HFF-Myc (cell line): ENCODE results near the gene CELF2.
"Not testable (repeated sequence)": the region's sequence is repeated elsewhere in the genome, so short reads cannot be mapped to it uniquely, and the experiment has no call there.

Source experiments
- DNase-seq: peaks from one replicate; pipeline ENCODE4 v3.0.0-alpha.2; 2011; ENCODE audit warnings: low read depth; ENCODE audit errors: extremely low read depth
- H3K4me3 ChIP-seq: replicated peaks from 2 replicates; pipeline ENCODE4 v1.5.1; 2011; ENCODE audit warnings: low read depth, mild to moderate bottlenecking, control low read depth, low read length
- TF ChIP-seq, protein P1 (sequence below): IDR thresholded peaks from 2 replicates; pipeline ENCODE4 v1.5.1; 2012; ENCODE audit warnings: mild to moderate bottlenecking, low read depth, low read length, control low read depth; ENCODE audit errors: missing control alignments

The CELF2 gene

DNA sequence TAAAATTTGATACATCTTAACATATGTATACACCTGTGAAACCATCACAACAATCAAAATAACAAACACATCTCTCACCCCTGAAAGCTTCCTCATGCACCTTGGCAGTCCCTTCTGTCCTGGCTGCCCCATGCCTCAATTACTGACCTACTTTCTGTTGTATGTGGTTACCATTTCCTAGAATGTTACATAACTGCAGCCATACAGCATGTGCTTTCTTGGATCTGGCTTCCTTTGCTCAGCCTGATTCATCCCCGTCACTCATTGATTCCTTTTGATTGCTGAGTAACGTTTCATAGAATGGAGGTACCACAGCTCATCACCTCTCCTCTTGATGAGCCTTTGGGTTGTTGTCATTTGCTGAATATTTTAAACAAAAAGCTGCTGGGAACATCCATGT lies 165.3 kb downstream of the CELF2 start:
- H3K4me3 ChIP-seq: no peak overlapping the region
- TF ChIP-seq, protein P1, sequence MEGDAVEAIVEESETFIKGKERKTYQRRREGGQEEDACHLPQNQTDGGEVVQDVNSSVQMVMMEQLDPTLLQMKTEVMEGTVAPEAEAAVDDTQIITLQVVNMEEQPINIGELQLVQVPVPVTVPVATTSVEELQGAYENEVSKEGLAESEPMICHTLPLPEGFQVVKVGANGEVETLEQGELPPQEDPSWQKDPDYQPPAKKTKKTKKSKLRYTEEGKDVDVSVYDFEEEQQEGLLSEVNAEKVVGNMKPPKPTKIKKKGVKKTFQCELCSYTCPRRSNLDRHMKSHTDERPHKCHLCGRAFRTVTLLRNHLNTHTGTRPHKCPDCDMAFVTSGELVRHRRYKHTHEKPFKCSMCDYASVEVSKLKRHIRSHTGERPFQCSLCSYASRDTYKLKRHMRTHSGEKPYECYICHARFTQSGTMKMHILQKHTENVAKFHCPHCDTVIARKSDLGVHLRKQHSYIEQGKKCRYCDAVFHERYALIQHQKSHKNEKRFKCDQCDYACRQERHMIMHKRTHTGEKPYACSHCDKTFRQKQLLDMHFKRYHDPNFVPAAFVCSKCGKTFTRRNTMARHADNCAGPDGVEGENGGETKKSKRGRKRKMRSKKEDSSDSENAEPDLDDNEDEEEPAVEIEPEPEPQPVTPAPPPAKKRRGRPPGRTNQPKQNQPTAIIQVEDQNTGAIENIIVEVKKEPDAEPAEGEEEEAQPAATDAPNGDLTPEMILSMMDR: no peak
- DNase-seq: no peak

DNA sequence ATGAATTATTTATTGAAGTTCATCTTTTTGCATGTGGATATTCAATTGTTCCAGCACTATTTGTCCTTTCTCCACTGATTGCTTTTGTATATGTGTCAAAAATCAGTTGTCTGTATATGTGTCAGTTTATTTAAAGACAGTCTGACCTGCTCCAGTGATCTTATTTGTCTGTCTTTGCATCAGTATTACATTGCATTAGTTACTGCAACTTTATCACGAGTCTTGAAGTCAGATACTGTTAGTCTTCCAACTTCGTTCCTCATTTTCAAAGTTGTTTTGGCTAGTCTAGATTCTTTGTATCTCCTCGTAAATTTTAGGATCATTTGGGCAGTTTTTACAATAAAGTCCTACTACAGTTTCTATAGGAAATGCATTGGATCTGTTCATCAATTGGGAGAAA lies 166.4 kb downstream of the CELF2 start:
- no peak overlapping the region for H3K4me3 ChIP-seq
- DNase-seq: no peak
- TF ChIP-seq, protein P1: no peak

DNA sequence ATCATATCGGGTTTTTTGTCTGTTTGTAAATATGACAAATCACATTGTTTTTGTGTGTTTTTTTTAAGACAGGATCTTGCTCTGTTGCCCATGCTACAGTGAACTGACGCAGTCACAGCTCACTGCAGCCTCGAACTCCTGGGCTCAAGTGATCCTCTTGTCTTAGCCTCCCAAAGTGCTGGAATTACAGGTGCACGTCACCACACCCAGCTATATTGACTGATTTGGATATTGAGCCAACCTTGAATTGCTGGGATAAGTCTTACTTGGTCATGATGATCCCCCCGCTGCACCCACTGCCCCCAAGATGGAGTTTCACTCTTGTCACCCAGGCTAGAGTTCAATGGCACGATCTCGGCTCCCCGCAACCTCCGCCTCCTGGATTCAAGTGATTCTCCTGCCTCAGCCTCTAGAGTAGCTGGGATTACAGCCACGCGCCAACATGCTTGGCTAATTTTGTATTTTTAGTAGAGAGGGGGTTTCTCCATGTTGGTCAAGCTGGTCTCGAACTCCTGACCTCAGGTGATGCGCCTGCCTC lies 167.5 kb downstream of the CELF2 start:
- H3K4me3 ChIP-seq, DNase-seq: not testable (repeated sequence)

DNA sequence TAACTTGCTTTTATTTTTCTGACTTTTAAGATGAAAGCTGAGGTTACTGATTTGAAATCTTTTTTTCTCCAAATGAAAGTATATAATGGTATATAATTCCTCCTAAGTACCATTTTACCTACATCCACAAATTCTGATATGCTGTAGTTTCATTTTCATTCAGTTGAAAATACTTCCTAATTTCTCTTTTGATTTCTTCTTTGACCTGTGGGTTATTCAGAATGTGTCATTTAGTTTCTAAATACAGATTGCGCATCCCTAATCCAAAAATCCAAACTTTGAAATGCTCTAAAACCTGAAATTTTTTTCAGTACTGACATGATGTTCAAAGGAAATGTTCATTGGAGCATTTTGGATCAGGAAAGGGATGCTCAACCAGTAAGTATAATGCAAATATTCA lies 168.7 kb downstream of the CELF2 start:
- H3K4me3 ChIP-seq: no peak overlapping the region
- no peak for DNase-seq
- TF ChIP-seq, protein P1: no peak

DNA sequence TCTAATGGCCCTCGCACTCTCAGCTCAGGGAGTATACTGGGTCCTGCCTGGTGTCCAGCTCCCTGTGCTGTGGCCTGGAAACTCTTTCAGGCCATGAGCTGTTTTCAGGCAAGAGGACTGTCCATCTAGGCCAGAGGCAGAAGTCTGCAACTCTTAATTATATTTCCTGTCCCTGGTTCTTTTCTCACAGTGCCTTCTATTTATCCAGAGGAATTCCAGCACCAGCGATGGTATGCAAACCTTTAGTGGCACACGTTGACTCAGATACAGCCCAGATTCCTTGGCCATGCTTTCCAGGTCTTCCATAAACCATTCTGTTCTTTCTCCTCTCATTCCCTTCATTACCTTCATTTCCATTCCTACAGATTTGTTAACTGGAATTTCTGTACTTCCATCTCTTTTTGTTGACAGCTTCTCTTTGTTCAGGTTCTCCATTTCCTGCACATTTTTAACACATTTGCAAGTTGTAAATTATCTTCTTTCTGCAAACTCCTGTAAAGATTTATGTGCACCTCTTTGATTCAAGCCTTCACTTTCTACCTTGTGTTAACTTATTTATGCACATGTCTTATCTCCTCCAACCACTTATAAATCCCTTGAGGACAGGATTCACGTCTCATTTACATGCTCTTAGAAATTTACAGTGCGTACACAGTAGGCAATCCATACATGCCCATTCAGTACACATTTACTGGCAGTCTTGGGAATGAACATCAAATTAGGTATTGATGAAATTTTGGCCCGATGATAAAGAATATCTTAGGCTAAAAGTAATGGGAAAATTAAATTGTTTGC lies 172.1 kb downstream of the CELF2 start:
- TF ChIP-seq, protein P1: no peak
- no peak overlapping the region for H3K4me3 ChIP-seq
- DNase-seq: no peak

DNA sequence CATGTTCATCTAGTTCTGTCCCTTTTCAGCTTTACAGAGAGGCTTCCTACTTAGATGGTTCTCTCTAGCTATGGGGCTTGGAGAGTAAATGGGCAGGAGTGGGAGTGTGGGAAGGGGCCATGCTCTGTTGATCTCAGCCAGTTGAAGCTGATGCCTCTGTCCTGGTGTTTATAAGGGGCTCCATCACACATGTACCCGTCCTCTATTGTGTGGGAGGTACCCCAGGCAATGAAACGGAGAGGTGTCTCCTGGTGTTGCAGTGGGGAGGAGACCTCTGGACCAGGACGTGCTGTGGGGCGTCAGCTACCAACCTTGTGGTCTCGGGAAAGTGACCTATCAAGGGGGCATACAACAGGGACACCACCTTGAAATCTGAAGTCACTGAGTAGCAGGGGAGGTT lies 173.5 kb downstream of the CELF2 start:
- TF ChIP-seq, protein P1: no peak
- no peak overlapping the region for H3K4me3 ChIP-seq
- DNase-seq: no peak

DNA sequence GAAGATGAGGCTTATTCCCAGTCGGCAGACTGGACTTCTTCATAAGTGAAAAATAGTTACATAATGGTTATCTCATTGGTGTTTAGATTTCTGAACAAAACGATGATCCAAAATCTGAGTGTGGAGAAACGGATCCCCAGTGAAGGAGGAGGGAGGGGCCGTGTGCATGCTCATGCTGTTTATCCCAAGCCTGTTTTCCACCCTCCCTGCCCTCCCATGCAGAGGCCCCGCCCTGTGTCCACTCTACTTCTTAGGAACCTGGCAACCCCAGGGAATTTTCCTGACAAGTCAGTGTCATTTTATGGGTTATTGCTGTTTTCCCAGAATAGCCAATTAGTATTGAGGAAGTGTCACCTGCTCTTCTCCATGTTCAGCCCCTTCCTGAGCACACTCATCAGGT lies 174.0 kb downstream of the CELF2 start:
- no peak overlapping the region for H3K4me3 ChIP-seq
- TF ChIP-seq, protein P1: no peak
- no peak for DNase-seq
